ENCODE results near the gene INSC.

The INSC gene

GRCh38 chr11:15136166-15136565 lies 21.4 kb downstream of the INSC start:
- TF ChIP-seq YY1 (IDR thresholded peaks at IDR 0.05; ENCODE audit: low read depth), result no peak
- no peak for TF ChIP-seq EGR1 (IDR thresholded peaks at IDR 0.05)
- TF ChIP-seq FOXM1 (IDR thresholded peaks at IDR 0.05; ENCODE audit: borderline replicate concordance, low read depth), result no peak
- TF ChIP-seq USF1 (IDR thresholded peaks at IDR 0.05), result no peak
- no peak for TF ChIP-seq TAF1 (IDR thresholded peaks at IDR 0.05; ENCODE audit: low read depth)
- no peak for TF ChIP-seq EP300 (IDR thresholded peaks at IDR 0.05; ENCODE audit: borderline replicate concordance)
- no peak for TF ChIP-seq CREB1 (IDR thresholded peaks at IDR 0.05; ENCODE audit: low read depth)
- no peak for TF ChIP-seq NFIC (IDR thresholded peaks at IDR 0.05)
- TF ChIP-seq TCF12 (IDR thresholded peaks at IDR 0.05; ENCODE audit: low read depth), result no peak
- no peak for TF ChIP-seq ZBTB7A (IDR thresholded peaks at IDR 0.05; ENCODE audit: low read depth)
- TF ChIP-seq MAX (IDR thresholded peaks at IDR 0.05), result no peak
- TF ChIP-seq TEAD4 (IDR thresholded peaks at IDR 0.05), result no peak
- no peak for TF ChIP-seq RAD21 (IDR thresholded peaks at IDR 0.05; ENCODE audit: low read depth)
- TF ChIP-seq REST (IDR thresholded peaks at IDR 0.05; ENCODE audit: low read depth), result no peak
- no peak for TF ChIP-seq CEBPB (IDR thresholded peaks at IDR 0.05)

GRCh38 chr11:15139096-15139770 lies 24.5 kb downstream of the INSC start:
- TF ChIP-seq TAF1 (IDR thresholded peaks at IDR 0.05; ENCODE audit: low read depth), result no peak
- no peak for TF ChIP-seq EP300 (IDR thresholded peaks at IDR 0.05; ENCODE audit: borderline replicate concordance)
- TF ChIP-seq TEAD4 (IDR thresholded peaks at IDR 0.05), result no peak
- TF ChIP-seq MAX (IDR thresholded peaks at IDR 0.05), result no peak
- no peak for TF ChIP-seq YY1 (IDR thresholded peaks at IDR 0.05; ENCODE audit: low read depth)
- no peak for TF ChIP-seq RAD21 (IDR thresholded peaks at IDR 0.05; ENCODE audit: low read depth)
- TF ChIP-seq CREB1 (IDR thresholded peaks at IDR 0.05; ENCODE audit: low read depth), result no peak
- no peak for TF ChIP-seq ZBTB7A (IDR thresholded peaks at IDR 0.05; ENCODE audit: low read depth)
- no peak for TF ChIP-seq REST (IDR thresholded peaks at IDR 0.05; ENCODE audit: low read depth)
- no peak for TF ChIP-seq FOXM1 (IDR thresholded peaks at IDR 0.05; ENCODE audit: borderline replicate concordance, low read depth)

GRCh38 chr11:15139958-15140659 lies 25.4 kb downstream of the INSC start:
- TF ChIP-seq TCF12 (IDR thresholded peaks at IDR 0.05; ENCODE audit: low read depth) (no peak), CREB1 (IDR thresholded peaks at IDR 0.05; ENCODE audit: low read depth) (no peak), USF1 (IDR thresholded peaks at IDR 0.05) (no peak), RAD21 (IDR thresholded peaks at IDR 0.05; ENCODE audit: low read depth) (no peak), FOXM1 (IDR thresholded peaks at IDR 0.05; ENCODE audit: borderline replicate concordance, low read depth) (no peak), TAF1 (IDR thresholded peaks at IDR 0.05; ENCODE audit: low read depth) (no peak), ZBTB7A (IDR thresholded peaks at IDR 0.05; ENCODE audit: low read depth) (no peak), REST (IDR thresholded peaks at IDR 0.05; ENCODE audit: low read depth) (no peak), MAX (IDR thresholded peaks at IDR 0.05) (no peak), EGR1 (IDR thresholded peaks at IDR 0.05) (no peak), TEAD4 (IDR thresholded peaks at IDR 0.05) (no peak), CEBPB (IDR thresholded peaks at IDR 0.05) (no peak), EP300 (IDR thresholded peaks at IDR 0.05; ENCODE audit: borderline replicate concordance) (no peak), NFIC (IDR thresholded peaks at IDR 0.05) (no peak), YY1 (IDR thresholded peaks at IDR 0.05; ENCODE audit: low read depth) (no peak)
